ENCODE measurements around the gene TMEM182.

Gene TMEM182

GRCh38 chr2:102726128-102727087 is 35.4 kb upstream of the TMEM182 start:
- no peak for TF ChIP-seq CTCF (IDR thresholded peaks at IDR 0.05; ENCODE audit: low read depth, low read length)
- H3K4me3 ChIP-seq (ENCODE audit: low read depth, low read length): no peak overlapping the region
- in situ Hi-C loops (cut with HindIII; ENCODE audit: low sequenced_read_pairs): no loop called here
- DNase-seq (ENCODE audit: low read depth, low spot score): peak; percentile 5

GRCh38 chr2:102735416-102736109 is 26.3 kb upstream of the TMEM182 start:
- DNase-seq (ENCODE audit: low read depth, low spot score): peak; percentile 12
- peak overlapping the region; percentile 92 for H3K4me3 ChIP-seq (ENCODE audit: low read depth, low read length)
- TF ChIP-seq CTCF (IDR thresholded peaks at IDR 0.05; ENCODE audit: low read depth, low read length): no peak
- in situ Hi-C loops (cut with HindIII; ENCODE audit: low sequenced_read_pairs): no loop called here

GRCh38 chr2:102736110-102736409 is 25.8 kb upstream of the TMEM182 start:
- H3K4me3 ChIP-seq (ENCODE audit: low read depth, low read length): peak overlapping the region; percentile 92
- no peak for DNase-seq (ENCODE audit: low read depth, low spot score)
- no peak for TF ChIP-seq CTCF (IDR thresholded peaks at IDR 0.05; ENCODE audit: low read depth, low read length)
- in situ Hi-C loops (cut with HindIII; ENCODE audit: low sequenced_read_pairs): no loop called here

- H3K4me3 ChIP-seq (ENCODE audit: low read depth, low read length): peak overlapping the region; percentile 92
- in situ Hi-C loops (cut with HindIII; ENCODE audit: low sequenced_read_pairs): no loop called here
- peak; percentile 6 for TF ChIP-seq CTCF (IDR thresholded peaks at IDR 0.05; ENCODE audit: low read depth, low read length)
- DNase-seq (ENCODE audit: low read depth, low spot score): peak; percentile 61
Measured at GRCh38 chr2:102736410-102737409, 25.1 kb upstream of the TMEM182 start.

GRCh38 chr2:102737431-102737830 is 24.4 kb upstream of the TMEM182 start:
- in situ Hi-C loops (cut with HindIII; ENCODE audit: low sequenced_read_pairs): no loop called here
- H3K4me3 ChIP-seq (ENCODE audit: low read depth, low read length): peak overlapping the region; percentile 92
- no peak for DNase-seq (ENCODE audit: low read depth, low spot score)
- TF ChIP-seq CTCF (IDR thresholded peaks at IDR 0.05; ENCODE audit: low read depth, low read length): no peak

GRCh38 chr2:102743259-102743658 is 18.6 kb upstream of the TMEM182 start:
- no peak for DNase-seq (ENCODE audit: low read depth, low spot score)
- in situ Hi-C loops (cut with HindIII; ENCODE audit: low sequenced_read_pairs): no loop called here
- H3K4me3 ChIP-seq (ENCODE audit: low read depth, low read length): no peak overlapping the region
- TF ChIP-seq CTCF (IDR thresholded peaks at IDR 0.05; ENCODE audit: low read depth, low read length): no peak
